GM18508 (cell line): ENCODE data around the gene HOXB2.
"Not testable (repeated sequence)": the region's sequence is repeated elsewhere in the genome, so short reads cannot be mapped to it uniquely, and the experiment has no call there.

Experiments
- ATAC-seq: cut with Tn5 transposase; IDR thresholded peaks from one replicate; pipeline ENCODE4 v1.9.1; 2021; ENCODE audit warnings: moderate number of reproducible peaks; ENCODE audit not compliant: insufficient read depth, unreplicated experiment

The HOXB2 gene

GRCh38 chr17:48523010-48523409 is 21.9 kb downstream of the HOXB2 start:
- no peak for ATAC-seq

GRCh38 chr17:48522031-48522653 is 22.8 kb downstream of the HOXB2 start:
- no peak for ATAC-seq

GRCh38 chr17:48520631-48521079 is 24.3 kb downstream of the HOXB2 start:
- ATAC-seq = no peak

- no peak for ATAC-seq
Observed at GRCh38 chr17:48519427-48519826, 25.5 kb downstream of the HOXB2 start.

GRCh38 chr17:48517478-48517877 is 27.4 kb downstream of the HOXB2 start:
- no peak for ATAC-seq

GRCh38 chr17:48515925-48516900 is 28.7 kb downstream of the HOXB2 start:
- no peak for ATAC-seq

- ATAC-seq = no peak
Observed at GRCh38 chr17:48514477-48514876, 30.4 kb downstream of the HOXB2 start.

- no peak for ATAC-seq
Observed at GRCh38 chr17:48513666-48514455, 31.0 kb downstream of the HOXB2 start.

GRCh38 chr17:48513097-48513496 is 31.8 kb downstream of the HOXB2 start:
- no peak for ATAC-seq

- ATAC-seq = no peak
Observed at GRCh38 chr17:48510761-48511604, 33.9 kb downstream of the HOXB2 start.

GRCh38 chr17:48510381-48510760 is 34.5 kb downstream of the HOXB2 start:
- no peak for ATAC-seq

- not testable (repeated sequence) for ATAC-seq
Observed at GRCh38 chr17:48509708-48510107, 35.2 kb downstream of the HOXB2 start.

- ATAC-seq = no peak
Observed at GRCh38 chr17:48506246-48506645, 38.7 kb downstream of the HOXB2 start.

- ATAC-seq = peak; percentile 56
Observed at GRCh38 chr17:48505788-48506187, 39.1 kb downstream of the HOXB2 start.

GRCh38 chr17:48504953-48505352 is 40.0 kb downstream of the HOXB2 start:
- no peak for ATAC-seq

- ATAC-seq = no peak
Observed at GRCh38 chr17:48503747-48504146, 41.2 kb downstream of the HOXB2 start.

- ATAC-seq = no peak
Observed at GRCh38 chr17:48502901-48503300, 42.0 kb downstream of the HOXB2 start.

GRCh38 chr17:48502312-48502711 is 42.6 kb downstream of the HOXB2 start:
- ATAC-seq = no peak

GRCh38 chr17:48500435-48501426 is 44.2 kb downstream of the HOXB2 start:
- ATAC-seq = no peak
